ENCODE measurements around the gene TRIM32. TPM values are rescaled to one million over a fixed set of nuclear protein-coding genes. Genes with fewer than 3 reads are reported as not detected.
A peak's percentile ranks its signal among the peaks of the same experiment; 100 is the strongest.

The TRIM32 gene
- total and polyA plus RNA-seq, 2 of the 13 experiments (the other 11 are each of a cell fraction or from before 2014, with no cell fraction given): 6.5 to 7.7 TPM

DNA sequence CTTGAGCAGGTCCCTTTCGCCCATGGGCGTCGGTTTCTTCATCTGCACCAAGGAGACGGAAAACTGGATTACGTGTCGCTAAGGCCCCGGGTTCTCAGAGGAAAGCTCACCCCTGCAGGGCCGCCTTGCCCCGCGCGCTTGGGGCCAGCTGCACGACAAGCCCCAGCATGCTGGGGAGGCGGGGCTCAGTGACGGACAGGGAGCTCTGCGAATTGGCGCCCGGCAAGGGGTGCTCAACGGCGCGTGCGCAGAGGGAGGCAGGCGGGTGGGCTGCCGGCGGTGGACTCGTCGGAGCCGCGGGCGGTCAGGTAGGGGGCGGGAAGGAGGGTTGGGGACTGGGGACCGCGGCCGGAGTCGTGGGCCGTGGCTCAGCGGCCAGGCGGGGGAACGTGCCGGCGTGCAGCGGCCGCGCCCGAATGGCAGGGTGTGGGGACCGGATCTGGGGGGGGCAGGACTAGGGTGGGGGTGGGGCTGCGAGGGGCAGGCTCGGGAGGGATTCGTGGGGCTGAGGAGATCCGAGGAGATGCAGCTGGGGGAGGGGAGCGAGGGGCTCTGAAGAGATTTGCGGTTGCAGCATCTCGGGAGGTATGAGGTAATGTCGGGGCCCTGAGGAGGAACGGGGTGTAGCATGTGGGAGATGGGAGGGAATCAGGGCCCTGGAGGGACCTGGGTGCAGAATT lies at the start of gene TRIM32 (continued):
- TF ChIP-seq HOMEZ (CRISPR knock-in tag; IDR thresholded peaks at IDR 0.05; ENCODE audit: low read depth) (no peak), LBX2 (CRISPR knock-in tag; IDR thresholded peaks at IDR 0.05; ENCODE audit: borderline replicate concordance) (peak; percentile 21; the same call in 1 of the 2 replicates), ZBTB3 (CRISPR knock-in tag; IDR thresholded peaks at IDR 0.05; ENCODE audit: borderline replicate concordance, low read depth) (no peak), ZFAT (CRISPR knock-in tag; conservative IDR thresholded peaks at IDR 0.05) (no peak), RNF2 (conservative IDR thresholded peaks at IDR 0.05; ENCODE audit: low read depth) (peak; percentile 36; the same call in 1 of the 2 replicates), ATF3 (CRISPR knock-in tag; IDR thresholded peaks at IDR 0.05) (no peak), ETV6 (CRISPR knock-in tag; conservative IDR thresholded peaks at IDR 0.05) (peak; percentile 62; the same call in 1 of the 2 replicates), NFIC (IDR thresholded peaks at IDR 0.05; ENCODE audit: low read length) (no peak), ZNF564 (CRISPR knock-in tag; IDR thresholded peaks at IDR 0.05) (peak; percentile 47; the same call in 1 of the 2 replicates), NFYC (CRISPR knock-in tag; IDR thresholded peaks at IDR 0.05) (peak; percentile 88), CSRNP2 (CRISPR knock-in tag; conservative IDR thresholded peaks at IDR 0.05; ENCODE audit: low read depth) (no peak), ZNF639 (CRISPR knock-in tag; conservative IDR thresholded peaks at IDR 0.05) (no peak), ZNF225 (CRISPR knock-in tag; IDR thresholded peaks at IDR 0.05) (no peak), ZNF781 (CRISPR knock-in tag; IDR thresholded peaks at IDR 0.05; ENCODE audit: borderline replicate concordance, not compliant biosample characterization) (peak; percentile 22), HOXA3 (CRISPR knock-in tag; IDR thresholded peaks at IDR 0.05) (no peak), GFI1 (CRISPR knock-in tag; IDR thresholded peaks at IDR 0.05; ENCODE audit: borderline replicate concordance) (no peak), ASH2L (IDR thresholded peaks at IDR 0.05; ENCODE audit: insufficient read length, low read depth, low read length) (peak; percentile 72), ATRX (CRISPR knock-in tag; IDR thresholded peaks at IDR 0.05; ENCODE audit: borderline replicate concordance) (0 out of 2 replicates have a peak, but pooled peaks have one; percentile 82), EHMT2 (IDR thresholded peaks at IDR 0.05; ENCODE audit: borderline replicate concordance, low read depth, low read length) (no peak), PAWR (CRISPR knock-in tag; IDR thresholded peaks at IDR 0.05; ENCODE audit: borderline replicate concordance) (no peak)
- TF ChIP-seq, protein P1, sequence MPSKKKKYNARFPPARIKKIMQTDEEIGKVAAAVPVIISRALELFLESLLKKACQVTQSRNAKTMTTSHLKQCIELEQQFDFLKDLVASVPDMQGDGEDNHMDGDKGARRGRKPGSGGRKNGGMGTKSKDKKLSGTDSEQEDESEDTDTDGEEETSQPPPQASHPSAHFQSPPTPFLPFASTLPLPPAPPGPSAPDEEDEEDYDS (CRISPR knock-in tag; IDR thresholded peaks at IDR 0.05): peak; percentile 70; the same call in 1 of the 2 replicates
- TF ChIP-seq, protein P2, sequence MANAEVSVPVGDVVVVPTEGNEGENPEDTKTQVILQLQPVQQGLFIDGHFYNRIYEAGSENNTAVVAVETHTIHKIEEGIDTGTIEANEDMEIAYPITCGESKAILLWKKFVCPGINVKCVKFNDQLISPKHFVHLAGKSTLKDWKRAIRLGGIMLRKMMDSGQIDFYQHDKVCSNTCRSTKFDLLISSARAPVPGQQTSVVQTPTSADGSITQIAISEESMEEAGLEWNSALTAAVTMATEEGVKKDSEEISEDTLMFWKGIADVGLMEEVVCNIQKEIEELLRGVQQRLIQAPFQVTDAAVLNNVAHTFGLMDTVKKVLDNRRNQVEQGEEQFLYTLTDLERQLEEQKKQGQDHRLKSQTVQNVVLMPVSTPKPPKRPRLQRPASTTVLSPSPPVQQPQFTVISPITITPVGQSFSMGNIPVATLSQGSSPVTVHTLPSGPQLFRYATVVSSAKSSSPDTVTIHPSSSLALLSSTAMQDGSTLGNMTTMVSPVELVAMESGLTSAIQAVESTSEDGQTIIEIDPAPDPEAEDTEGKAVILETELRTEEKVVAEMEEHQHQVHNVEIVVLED (CRISPR knock-in tag; IDR thresholded peaks at IDR 0.05; ENCODE audit: borderline replicate concordance): 0 out of 2 replicates have a peak, but pooled peaks have one; percentile 32
